Activated CD4-positive, alpha-beta memory T cell treated with anti-CD3 and anti-CD28 coated beads for 36 hours (primary cell): ENCODE data around the gene ISCA1. TPM values are rescaled to one million over a fixed set of nuclear protein-coding genes. Genes with fewer than 3 reads are reported as not detected.
"Not testable (repeated sequence)": the region's sequence is repeated elsewhere in the genome, so short reads cannot be mapped to it uniquely, and the experiment has no call there.

ENCODE experiments used
- CTCF ChIA-PET: fragments of 350-600 bp; sonication (Branson Sonifier 250); formaldehyde crosslinking; loops from one replicate; lab custom pipeline; 2021; ENCODE audit warnings: antibody characterized with exemption, inconsistent platforms; lab: Charles Lee
- POLR2A ChIA-PET: fragments of 350-600 bp; sonication (Branson Sonifier 250); formaldehyde crosslinking; loops from one replicate; lab custom pipeline; 2021; ENCODE audit warnings: antibody characterized with exemption; lab: Charles Lee
- DNase-seq: peaks from one replicate; pipeline ENCODE4 v3.0.0-alpha.2; 2020
- H3K27ac Mint-ChIP-seq: one replicate; pipeline ENCODE4 v1.8.0; 2021; ENCODE audit warnings: mixed read lengths
- H3K27me3 Mint-ChIP-seq: one replicate; pipeline ENCODE4 v1.8.0; 2021; ENCODE audit warnings: mixed read lengths
- H3K36me3 Mint-ChIP-seq: one replicate; pipeline ENCODE4 v1.8.0; 2021; ENCODE audit warnings: mixed read lengths
- H3K4me1 Mint-ChIP-seq: one replicate; pipeline ENCODE4 v1.8.0; 2021; ENCODE audit warnings: low read depth, mixed read lengths
- H3K4me3 Mint-ChIP-seq: one replicate; pipeline ENCODE4 v1.8.0; 2021; ENCODE audit warnings: mild to moderate bottlenecking, mixed read lengths
- H3K9me3 Mint-ChIP-seq: one replicate; pipeline ENCODE4 v1.8.0; 2021; ENCODE audit warnings: mixed read lengths
- intact Hi-C: fragments of 100-400 bp; cut with micrococcal nuclease; formaldehyde crosslinking; loops from one replicate; pipeline ENCODE4 v1.15.1; 2023
- total RNA-seq, 2 experiments: library from RNA; stranded (reverse); gene quantifications; one replicate each; pipeline ENCODE4 v1.2.3, GENCODE V29; 2021

The ISCA1 gene
- 10 to 100 TPM; 21.4 to 22.1 TPM for total RNA-seq

- intact Hi-C loops, result loop anchor here (1.0 to 5.0 kb wide), 7 partner anchors 21 to 665 kb away; partner anchors contain the start of genes GAS1, NAA35 and TUT7
These were observed at the start of gene ISCA1 for GRCh38 chr9:86282077-86282978. Gene ISCA1 (minus strand): TSS chr9:86282538. CDS start chr9:86282458, 80 bp downstream.

GRCh38 chr9:86330186-86330585 is 47.8 kb upstream of the ISCA1 start:
- Mint-ChIP-seq H3K27ac (no peak overlapping the region), H3K27me3 (no peaks in the 10 kb centered on the region), H3K9me3 (no peaks in the 10 kb centered on the region), H3K4me1 (peaks cover 13% of the 10 kb centered on the region), H3K36me3 (peaks cover 68% of the 10 kb centered on the region), H3K4me3 (no peak overlapping the region)
- intact Hi-C loops, result no loop called here
- CTCF ChIA-PET, result no interaction called here
- DNase-seq, result no peak
- POLR2A ChIA-PET, result no interaction called here

More at GRCh38 chr9:86282077-86282978, at the start of gene ISCA1:
- DNase-seq, result peak; percentile 97
- H3K4me3 Mint-ChIP-seq, result peak within 1 kb of the TSS; percentile 92
- H3K9me3 Mint-ChIP-seq, result no peaks in the 10 kb centered on the region
- H3K4me1 Mint-ChIP-seq, result peaks cover 44% of the 10 kb centered on the region
- H3K27me3 Mint-ChIP-seq, result no peaks in the 10 kb centered on the region
- H3K36me3 Mint-ChIP-seq, result peaks cover 2% of the 10 kb centered on the region
- ChIA-PET POLR2A (interaction anchor here (0.8 to 2.2 kb wide), 11 partner anchors 13 to 540 kb away, joined by 3 to 7 read pairs (median 3); partner anchors contain the start of gene AGTPBP1), CTCF (interaction anchor here (0.5 to 1.3 kb wide), 3 partner anchors 10 to 80 kb away, joined by 3 to 6 read pairs (median 6); no protein-coding TSS in a partner anchor)
- peak within 1 kb of the TSS; percentile 96 for H3K27ac Mint-ChIP-seq

- H3K36me3 Mint-ChIP-seq, result peaks cover 67% of the 10 kb centered on the region
- H3K27me3 Mint-ChIP-seq, result no peaks in the 10 kb centered on the region
- H3K4me3 Mint-ChIP-seq, result no peak overlapping the region
- no peak for DNase-seq
- no peaks in the 10 kb centered on the region for H3K9me3 Mint-ChIP-seq
- ChIA-PET CTCF (interaction anchor here (0.7 kb wide), 1 partner anchor 13 kb away, joined by 5 read pairs; no protein-coding TSS in a partner anchor), POLR2A (no interaction called here)
- peak overlapping the region; percentile 40 for H3K27ac Mint-ChIP-seq
- H3K4me1 Mint-ChIP-seq, result peaks cover 13% of the 10 kb centered on the region
- intact Hi-C loops, result no loop called here
These were observed 47.3 kb upstream of the ISCA1 start for GRCh38 chr9:86329649-86330048.

- intact Hi-C loops, result no loop called here
- Mint-ChIP-seq H3K27ac (no peak overlapping the region), H3K4me1 (peaks cover 11% of the 10 kb centered on the region), H3K4me3 (no peak overlapping the region), H3K36me3 (peaks cover 63% of the 10 kb centered on the region), H3K9me3 (no peaks in the 10 kb centered on the region), H3K27me3 (no peaks in the 10 kb centered on the region)
- CTCF ChIA-PET, result no interaction called here
- no peak for DNase-seq
- POLR2A ChIA-PET, result no interaction called here
These were observed 45.8 kb upstream of the ISCA1 start for GRCh38 chr9:86328156-86328555.

GRCh38 chr9:86326536-86326935 is 44.2 kb upstream of the ISCA1 start:
- ChIA-PET POLR2A (no interaction called here), CTCF (no interaction called here)
- peaks cover 11% of the 10 kb centered on the region for H3K4me1 Mint-ChIP-seq
- intact Hi-C loops, result no loop called here
- H3K27me3 Mint-ChIP-seq, result no peaks in the 10 kb centered on the region
- H3K4me3 Mint-ChIP-seq, result no peak overlapping the region
- DNase-seq, result no peak
- H3K36me3 Mint-ChIP-seq, result peaks cover 61% of the 10 kb centered on the region
- H3K9me3 Mint-ChIP-seq, result no peaks in the 10 kb centered on the region
- H3K27ac Mint-ChIP-seq, result no peak overlapping the region

- peaks cover 11% of the 10 kb centered on the region for H3K4me1 Mint-ChIP-seq
- H3K27me3 Mint-ChIP-seq, result no peaks in the 10 kb centered on the region
- no peaks in the 10 kb centered on the region for H3K9me3 Mint-ChIP-seq
- intact Hi-C loops, result no loop called here
- H3K4me3 Mint-ChIP-seq, result no peak overlapping the region
- no peak overlapping the region for H3K27ac Mint-ChIP-seq
- no peak for DNase-seq
- CTCF ChIA-PET, result no interaction called here
- POLR2A ChIA-PET, result no interaction called here
- H3K36me3 Mint-ChIP-seq, result peaks cover 62% of the 10 kb centered on the region
These were observed 42.6 kb upstream of the ISCA1 start for GRCh38 chr9:86324901-86325300.

- H3K9me3 Mint-ChIP-seq, result no peaks in the 10 kb centered on the region
- H3K27me3 Mint-ChIP-seq, result no peaks in the 10 kb centered on the region
- ChIA-PET CTCF (no interaction called here), POLR2A (no interaction called here)
- peaks cover 8% of the 10 kb centered on the region for H3K4me1 Mint-ChIP-seq
- no peak overlapping the region for H3K4me3 Mint-ChIP-seq
- intact Hi-C loops, result no loop called here
- peaks cover 60% of the 10 kb centered on the region for H3K36me3 Mint-ChIP-seq
- no peak for DNase-seq
- H3K27ac Mint-ChIP-seq, result no peak overlapping the region
These were observed 42.0 kb upstream of the ISCA1 start for GRCh38 chr9:86324308-86324707.

GRCh38 chr9:86322973-86323644 is 40.8 kb upstream of the ISCA1 start:
- no peak for DNase-seq
- Mint-ChIP-seq H3K36me3 (peaks cover 68% of the 10 kb centered on the region), H3K4me3 (no peak overlapping the region), H3K9me3 (no peaks in the 10 kb centered on the region), H3K4me1 (peaks cover 6% of the 10 kb centered on the region), H3K27me3 (no peaks in the 10 kb centered on the region), H3K27ac (no peak overlapping the region)
- CTCF ChIA-PET, result no interaction called here
- intact Hi-C loops, result no loop called here
- POLR2A ChIA-PET, result no interaction called here

GRCh38 chr9:86321373-86321772 is 39.0 kb upstream of the ISCA1 start:
- peaks cover 57% of the 10 kb centered on the region for H3K36me3 Mint-ChIP-seq
- no peaks in the 10 kb centered on the region for H3K9me3 Mint-ChIP-seq
- no peak for DNase-seq
- no peaks in the 10 kb centered on the region for H3K27me3 Mint-ChIP-seq
- no peak overlapping the region for H3K4me3 Mint-ChIP-seq
- POLR2A ChIA-PET, result no interaction called here
- no peaks in the 10 kb centered on the region for H3K4me1 Mint-ChIP-seq
- CTCF ChIA-PET, result no interaction called here
- intact Hi-C loops, result no loop called here
- H3K27ac Mint-ChIP-seq, result no peak overlapping the region

- Mint-ChIP-seq H3K4me3 (no peak overlapping the region), H3K27me3 (no peaks in the 10 kb centered on the region), H3K9me3 (no peaks in the 10 kb centered on the region), H3K27ac (no peak overlapping the region), H3K4me1 (no peaks in the 10 kb centered on the region), H3K36me3 (peaks cover 59% of the 10 kb centered on the region)
- intact Hi-C loops, result no loop called here
- POLR2A ChIA-PET, result no interaction called here
- CTCF ChIA-PET, result no interaction called here
- DNase-seq, result no peak
These were observed 35.8 kb upstream of the ISCA1 start for GRCh38 chr9:86318187-86318586.

GRCh38 chr9:86315078-86315477 is 32.7 kb upstream of the ISCA1 start:
- intact Hi-C loops, result no loop called here
- Mint-ChIP-seq H3K36me3 (peaks cover 56% of the 10 kb centered on the region), H3K4me1 (no peaks in the 10 kb centered on the region), H3K27me3 (no peaks in the 10 kb centered on the region), H3K27ac (no peak overlapping the region), H3K4me3 (no peak overlapping the region), H3K9me3 (no peaks in the 10 kb centered on the region)
- ChIA-PET CTCF (no interaction called here), POLR2A (no interaction called here)
- no peak for DNase-seq

GRCh38 chr9:86312959-86313358 is 30.6 kb upstream of the ISCA1 start:
- H3K9me3 Mint-ChIP-seq, DNase-seq, H3K27me3 Mint-ChIP-seq, intact Hi-C loops, H3K4me3 Mint-ChIP-seq, H3K4me1 Mint-ChIP-seq, CTCF ChIA-PET, H3K27ac Mint-ChIP-seq, POLR2A ChIA-PET: not testable (repeated sequence)
- peaks cover 56% of the 10 kb centered on the region for H3K36me3 Mint-ChIP-seq
